ENCODE measurements around the gene CORO1A.
A peak's percentile ranks its signal among the peaks of the same experiment; 100 is the strongest.
"Not testable (repeated sequence)": the region's sequence is repeated elsewhere in the genome, so short reads cannot be mapped to it uniquely, and the experiment has no call there.

CORO1A gene

DNA sequence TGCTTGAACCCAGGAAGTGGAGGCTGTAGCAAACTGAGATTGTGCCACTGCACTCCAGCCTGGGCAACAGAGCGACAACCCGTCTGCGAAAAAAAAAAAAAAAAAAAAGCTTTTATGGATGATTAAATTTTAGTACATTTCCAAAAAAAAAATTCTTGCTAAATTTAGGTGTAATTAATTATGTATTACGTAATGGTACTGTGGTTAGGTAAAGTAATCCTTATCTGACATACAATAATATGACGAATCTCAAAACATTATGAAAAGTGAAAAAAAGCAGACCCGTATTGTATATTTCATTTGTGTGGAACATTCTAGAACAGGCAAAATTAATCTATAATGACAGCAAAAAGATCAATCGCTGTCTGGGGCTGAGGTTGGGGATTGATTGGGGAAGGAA, 10.3 kb upstream of the CORO1A start:
- DNase-seq = peak; percentile 18

DNA sequence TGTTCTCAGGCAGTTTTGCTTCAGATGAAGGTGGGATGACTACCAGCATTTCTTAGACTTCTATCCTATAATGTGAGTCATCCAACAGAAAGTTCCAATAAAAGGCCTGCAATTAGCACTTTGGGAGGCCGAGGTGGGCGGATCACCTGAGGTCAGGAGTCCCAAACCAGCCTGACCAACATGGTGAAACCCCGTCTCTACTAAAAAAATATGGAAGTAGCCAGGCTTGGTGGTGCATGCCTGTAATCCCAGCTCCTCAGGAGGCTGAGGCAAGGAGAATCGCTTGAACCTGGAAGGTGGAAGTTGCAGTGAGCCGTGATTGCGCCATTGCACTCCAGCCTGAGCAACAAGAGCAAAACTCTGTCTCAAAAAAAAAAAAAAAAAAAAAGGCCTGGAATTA, 6.5 kb upstream of the CORO1A start:
- not testable (repeated sequence) for DNase-seq

DNA sequence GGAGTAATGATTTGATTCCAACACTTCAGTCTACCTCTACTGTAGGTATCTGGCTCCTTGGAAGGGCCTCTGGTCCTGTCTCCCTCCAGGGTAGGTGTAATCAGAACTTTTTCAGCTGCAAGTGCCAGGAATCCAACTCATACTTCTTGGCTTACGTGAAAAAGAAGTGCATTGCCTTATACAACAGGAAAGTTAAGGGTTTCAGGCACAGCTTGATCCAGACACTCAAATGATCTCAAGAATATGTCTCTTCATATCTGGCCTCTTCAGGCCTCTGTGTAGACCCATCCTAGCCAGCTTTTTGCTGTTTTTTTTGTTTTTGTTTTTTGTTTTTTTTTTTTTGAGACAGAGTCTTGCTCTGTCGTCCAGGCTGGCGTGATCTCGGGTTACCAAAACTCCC, 4.2 kb upstream of the CORO1A start:
- no peak for DNase-seq

- no peak for DNase-seq
These were observed 3.5 kb upstream of the CORO1A start for GRCh38 chr16:30179931-30180330.

- DNase-seq = no peak
These were observed 2.7 kb upstream of the CORO1A start for GRCh38 chr16:30180741-30181140.

DNA sequence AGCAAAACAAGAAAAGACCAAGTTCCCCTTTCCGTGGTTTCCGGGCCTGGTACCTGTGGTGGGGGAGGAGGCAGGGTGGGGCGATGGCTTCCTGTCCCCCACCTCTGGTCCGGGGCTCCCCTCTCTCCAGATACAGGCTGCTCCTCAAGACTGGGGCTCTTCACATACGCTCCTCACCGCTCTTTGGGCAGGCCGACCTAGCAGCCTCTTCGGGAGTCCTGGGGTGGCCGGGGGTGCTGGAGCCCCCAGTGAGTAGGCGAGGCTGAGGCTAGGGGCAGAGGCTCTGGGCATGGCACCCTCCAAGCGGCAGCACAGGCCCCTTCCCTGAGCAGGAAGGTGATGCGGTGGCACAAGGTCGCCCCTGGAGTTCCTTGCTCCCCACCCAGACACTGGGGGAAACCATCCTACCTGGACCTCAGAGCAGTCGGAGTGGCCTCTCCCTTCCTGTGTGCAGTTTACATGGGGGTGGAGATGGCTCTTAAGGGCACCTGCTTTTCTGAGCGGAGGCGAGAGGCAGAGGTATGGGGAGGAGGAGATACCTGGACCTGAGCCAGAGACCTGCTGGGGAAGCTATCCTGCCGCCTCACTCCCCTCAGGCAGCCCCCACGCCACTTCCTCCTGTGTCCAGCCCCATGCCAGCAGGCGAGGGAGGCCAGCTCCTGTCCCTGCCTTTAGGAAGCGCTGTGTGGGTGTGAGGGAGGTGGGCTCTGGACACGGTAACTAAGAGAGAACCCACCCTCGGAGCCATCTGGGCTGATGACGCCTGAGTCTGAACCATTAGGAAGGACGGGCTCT, 891 bp downstream of the CORO1A start:
- peak; percentile 87 for DNase-seq

DNA sequence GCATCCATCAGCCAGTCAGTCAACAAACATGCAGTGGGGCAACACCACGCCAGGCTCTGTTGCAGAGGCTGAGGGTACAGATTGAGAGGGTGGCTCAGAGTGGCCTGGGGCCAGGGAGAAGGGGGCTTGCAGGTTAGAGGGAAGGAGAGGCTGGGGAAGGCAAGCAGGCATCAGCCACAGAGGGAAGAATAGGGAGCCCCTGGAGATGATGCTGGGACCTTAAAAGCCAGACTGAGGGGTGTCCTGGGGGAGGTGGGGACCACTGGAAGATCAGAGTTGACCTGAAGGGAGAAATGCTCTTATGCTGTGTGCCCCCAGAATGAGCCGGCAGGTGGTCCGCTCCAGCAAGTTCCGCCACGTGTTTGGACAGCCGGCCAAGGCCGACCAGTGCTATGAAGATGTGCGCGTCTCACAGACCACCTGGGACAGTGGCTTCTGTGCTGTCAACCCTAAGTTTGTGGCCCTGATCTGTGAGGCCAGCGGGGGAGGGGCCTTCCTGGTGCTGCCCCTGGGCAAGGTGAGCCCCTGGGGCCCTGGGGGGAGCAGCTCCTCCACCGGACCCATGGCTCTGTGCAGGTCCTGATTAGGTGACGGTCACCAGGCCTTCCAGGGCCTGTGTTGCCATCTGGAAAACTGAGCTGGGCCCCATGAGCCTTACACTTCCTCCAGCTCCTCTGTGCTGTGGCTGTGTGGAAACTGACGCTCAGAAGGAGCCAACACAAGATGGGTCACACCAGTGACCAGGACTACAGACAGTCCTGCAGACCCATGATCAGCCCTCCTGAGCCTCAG, 1.7 kb downstream of the CORO1A start:
- no peak for DNase-seq

GRCh38 chr16:30185683-30186421, 2.5 kb downstream of the CORO1A start:
- DNase-seq = peak; percentile 92

- DNase-seq = peak; percentile 48
These were observed 3.0 kb downstream of the CORO1A start for GRCh38 chr16:30186444-30186781.

DNA sequence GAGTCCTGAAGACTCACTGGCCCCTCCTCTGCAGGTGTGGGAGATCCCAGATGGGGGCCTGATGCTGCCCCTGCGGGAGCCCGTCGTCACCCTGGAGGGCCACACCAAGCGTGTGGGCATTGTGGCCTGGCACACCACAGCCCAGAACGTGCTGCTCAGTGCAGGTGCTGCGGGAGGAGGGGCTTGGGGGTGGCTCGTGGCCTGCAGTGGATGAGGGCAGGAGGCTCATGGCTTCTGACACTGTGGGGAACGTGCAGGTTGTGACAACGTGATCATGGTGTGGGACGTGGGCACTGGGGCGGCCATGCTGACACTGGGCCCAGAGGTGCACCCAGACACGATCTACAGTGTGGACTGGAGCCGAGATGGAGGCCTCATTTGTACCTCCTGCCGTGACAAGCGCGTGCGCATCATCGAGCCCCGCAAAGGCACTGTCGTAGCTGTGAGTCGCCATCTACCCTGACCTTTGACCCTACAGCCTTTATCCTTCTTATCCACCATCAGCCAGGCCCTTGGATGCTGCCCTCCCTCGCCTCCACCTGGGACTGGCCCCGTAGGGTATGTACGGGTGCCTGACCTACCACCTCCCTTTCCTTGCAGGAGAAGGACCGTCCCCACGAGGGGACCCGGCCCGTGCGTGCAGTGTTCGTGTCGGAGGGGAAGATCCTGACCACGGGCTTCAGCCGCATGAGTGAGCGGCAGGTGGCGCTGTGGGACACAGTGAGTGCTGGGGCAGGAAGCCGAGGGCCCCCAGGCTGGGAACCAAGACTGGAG, 3.6 kb downstream of the CORO1A start:
- DNase-seq = peak; percentile 90

- no peak for DNase-seq
These were observed 4.1 kb downstream of the CORO1A start for GRCh38 chr16:30187556-30187865.

DNA sequence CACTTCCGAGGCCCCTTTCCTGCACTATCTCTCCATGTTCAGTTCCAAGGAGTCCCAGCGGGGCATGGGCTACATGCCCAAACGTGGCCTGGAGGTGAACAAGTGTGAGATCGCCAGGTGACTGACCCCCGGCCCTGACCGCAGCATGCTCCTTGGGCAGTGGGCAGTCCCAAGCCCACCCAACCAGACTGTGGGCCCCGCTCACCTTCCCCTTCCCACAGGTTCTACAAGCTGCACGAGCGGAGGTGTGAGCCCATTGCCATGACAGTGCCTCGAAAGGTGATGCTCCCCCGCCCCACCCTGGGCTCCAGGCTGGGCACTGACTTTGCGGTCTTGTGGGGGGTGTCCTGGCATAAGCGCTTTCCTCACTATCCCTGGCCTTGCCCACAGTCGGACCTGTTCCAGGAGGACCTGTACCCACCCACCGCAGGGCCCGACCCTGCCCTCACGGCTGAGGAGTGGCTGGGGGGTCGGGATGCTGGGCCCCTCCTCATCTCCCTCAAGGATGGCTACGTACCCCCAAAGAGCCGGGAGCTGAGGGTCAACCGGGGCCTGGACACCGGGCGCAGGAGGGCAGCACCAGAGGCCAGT, 4.7 kb downstream of the CORO1A start:
- DNase-seq = no peak

GRCh38 chr16:30191158-30191557, 7.8 kb downstream of the CORO1A start:
- not testable (repeated sequence) for DNase-seq

DNA sequence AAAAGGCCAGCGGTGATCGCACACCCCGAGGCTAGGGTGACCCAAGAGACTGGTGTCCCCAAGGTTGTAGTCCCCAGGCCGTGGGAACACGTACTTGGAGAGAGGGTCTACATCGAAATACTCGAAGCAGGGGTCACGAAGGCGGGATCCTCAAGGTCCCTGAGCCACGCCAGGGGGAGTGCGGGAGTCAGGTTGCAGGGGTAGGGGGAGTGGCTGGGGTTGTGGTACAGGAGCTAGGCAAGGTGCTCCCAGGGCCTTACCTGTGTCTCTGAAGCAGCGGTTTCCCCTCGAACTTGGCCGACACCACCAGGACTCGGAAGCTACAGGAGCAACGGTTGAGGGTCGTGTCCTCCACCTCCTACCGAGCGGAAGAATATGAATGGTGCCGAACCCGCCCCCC, 9.7 kb downstream of the CORO1A start:
- DNase-seq = not testable (repeated sequence)

DNA sequence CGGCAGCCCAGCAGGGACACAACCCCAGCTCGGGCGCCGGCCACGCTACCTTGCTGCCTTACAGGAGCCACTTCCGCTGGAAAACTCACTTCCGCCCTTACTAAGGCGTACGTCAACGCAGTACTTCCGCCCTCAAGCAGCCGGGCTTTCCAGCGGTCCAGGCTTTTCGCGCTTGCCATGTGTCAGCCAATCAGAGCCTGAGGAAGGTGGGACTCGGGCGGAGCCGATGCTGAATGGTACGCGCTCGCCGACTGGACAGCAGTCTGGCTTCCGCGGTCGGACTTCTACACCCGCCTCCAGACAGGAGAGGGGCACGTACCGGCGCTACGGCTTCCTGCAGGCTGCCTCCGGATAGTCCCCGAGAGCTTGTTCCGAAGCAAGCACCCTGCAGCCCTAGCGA, 10.2 kb downstream of the CORO1A start, which contains the start of the genes BOLA2B and SLX1A:
BOLA2B (minus strand) TSS at position 52 of the 400 bp plus-strand sequence. CDS start 71 bp downstream, outside the sequence.
SLX1A (plus strand) TSS at position 261 of the 400 bp plus-strand sequence. CDS start 210 bp downstream, outside the sequence.
- DNase-seq = not testable (repeated sequence)

- DNase-seq = not testable (repeated sequence)
These were observed 10.9 kb downstream of the CORO1A start for GRCh38 chr16:30194172-30194925.

GRCh38 chr16:30197001-30197400, 13.6 kb downstream of the CORO1A start:
- DNase-seq = not testable (repeated sequence)

DNA sequence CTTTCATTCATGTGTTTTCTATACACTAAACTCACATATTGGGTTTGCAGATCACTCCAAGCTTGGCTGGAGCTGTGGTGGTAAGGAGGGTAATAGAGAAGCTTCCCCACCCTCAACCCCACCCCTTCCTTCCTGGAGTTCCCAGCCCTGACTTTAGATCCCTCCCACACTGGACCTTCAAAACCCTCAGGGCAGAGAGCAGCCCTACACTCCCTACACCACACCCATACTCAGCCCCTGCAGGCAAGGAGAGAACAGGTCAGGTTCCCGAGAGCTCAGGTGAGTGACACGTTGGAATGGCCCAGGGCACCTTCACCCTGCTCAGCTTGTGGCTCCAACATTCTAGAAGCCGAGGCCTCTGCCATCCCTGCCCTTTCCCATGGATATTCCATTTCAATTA, 15.6 kb downstream of the CORO1A start, which contains the start of gene SULT1A3:
SULT1A3 (plus strand) TSS at position 207 of the 400 bp plus-strand sequence. CDS start 1,474 bp downstream, outside the sequence.
- not testable (repeated sequence) for DNase-seq

DNA sequence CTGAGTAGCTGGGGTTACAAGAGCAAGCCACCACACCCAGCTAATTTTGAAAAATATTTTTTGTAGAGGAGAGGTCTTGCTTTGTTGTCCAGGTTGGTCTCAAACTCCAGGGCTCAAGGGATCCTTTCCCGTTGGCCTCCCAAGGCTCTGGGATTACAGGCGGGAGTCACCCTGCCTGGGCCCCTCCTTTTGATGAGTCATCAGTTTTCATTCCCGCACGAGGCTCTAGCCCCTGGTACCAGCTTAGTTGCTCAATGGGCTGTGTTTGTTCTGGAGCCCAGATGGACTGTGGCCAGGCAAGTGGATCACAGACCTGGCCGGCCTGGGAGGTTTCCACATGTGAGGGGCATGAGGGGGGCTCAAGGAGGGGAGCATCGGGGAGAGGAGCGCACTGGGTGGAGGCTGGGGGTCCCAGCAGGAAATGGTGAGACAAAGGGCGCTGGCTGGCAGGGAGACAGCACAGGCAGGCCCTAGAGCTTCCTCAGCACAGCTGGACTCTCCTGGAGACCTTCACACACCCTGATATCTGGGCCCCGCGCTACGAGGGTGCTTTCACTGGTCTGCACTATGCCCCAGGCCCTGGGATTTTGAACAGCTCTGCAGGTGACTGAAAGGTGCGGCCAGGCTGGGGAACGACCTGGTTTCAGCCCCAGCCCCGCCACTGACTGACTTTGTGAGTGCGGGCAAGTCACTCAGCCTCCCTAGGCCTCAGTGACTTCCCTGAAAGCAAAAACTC, 16.4 kb downstream of the CORO1A start:
- DNase-seq = not testable (repeated sequence)

DNA sequence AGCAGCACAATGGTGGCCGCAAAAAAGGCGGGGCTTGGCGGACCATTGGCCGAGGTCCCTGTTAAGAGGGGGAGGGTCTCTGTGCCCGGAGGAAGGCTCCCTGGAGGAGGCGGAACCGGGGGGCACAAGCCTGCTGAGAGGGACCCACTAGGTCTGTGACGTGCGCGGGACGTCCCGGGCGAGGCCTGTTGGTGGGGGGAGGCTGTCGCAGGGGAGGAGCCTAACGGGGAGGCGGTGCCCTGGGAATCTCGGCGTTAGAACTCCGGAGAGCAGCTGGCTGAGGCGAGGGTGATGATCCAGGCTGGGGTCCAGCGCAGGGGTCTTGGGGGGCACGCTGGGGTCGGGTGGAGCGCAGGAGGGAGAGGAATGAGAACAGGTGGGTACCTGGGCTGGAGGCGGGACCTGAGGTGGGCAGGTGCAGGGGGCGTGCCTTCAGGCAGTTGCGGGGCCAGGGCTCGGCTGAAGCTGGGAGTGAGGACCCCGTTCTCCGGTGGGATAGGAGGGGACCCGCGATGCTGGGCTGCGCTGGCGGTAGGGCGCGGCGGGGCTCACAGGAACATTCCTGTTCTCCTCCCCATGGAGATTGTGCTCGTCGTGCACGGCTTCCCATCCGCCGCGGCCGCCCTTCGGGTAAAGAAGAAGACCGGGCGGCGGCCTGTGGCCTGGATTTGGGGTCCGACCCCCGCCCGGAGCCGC, 22.3 kb downstream of the CORO1A start:
- not testable (repeated sequence) for DNase-seq

Data from hematopoietic multipotent progenitor cell treated with erythropoietin and hydrocortisone succinate and interleukin-3 and kit ligand, for 4 days (in vitro differentiated cells).